HepG2 (cell line): ENCODE results near the gene ZNF620. TPM values are rescaled to one million over a fixed set of nuclear protein-coding genes. Genes with fewer than 3 reads are reported as not detected.
A peak's percentile ranks its signal among the peaks of the same experiment; 100 is the strongest.

ENCODE experiments used
- CBFB ChIP-seq: sonication (generic); formaldehyde crosslinking; IDR thresholded peaks from 2 replicates; pipeline ENCODE4 v1.4.0; 2020; ENCODE audit warnings: missing genetic modification reagents
- MTA1 ChIP-seq: sonication (generic); formaldehyde crosslinking; IDR thresholded peaks from 2 replicates; pipeline ENCODE4 v1.4.0; 2020; ENCODE audit warnings: missing genetic modification reagents, mild to moderate bottlenecking, borderline replicate concordance
- MTF2 ChIP-seq: sonication (generic); formaldehyde crosslinking; IDR thresholded peaks from 2 replicates; pipeline ENCODE4 v1.5.0; 2020; ENCODE audit warnings: missing genetic modification reagents, borderline replicate concordance
- NR0B2 ChIP-seq: sonication (generic); formaldehyde crosslinking; IDR thresholded peaks from 2 replicates; pipeline ENCODE4 v1.4.0; 2020; ENCODE audit warnings: mild to moderate bottlenecking, missing genetic modification reagents
- RARA ChIP-seq: IDR thresholded peaks from 2 replicates; pipeline ENCODE4 v1.6.1; 2016; ENCODE audit warnings: missing genetic modification reagents, missing compliant biosample characterization
- RXRB ChIP-seq: IDR thresholded peaks from 2 replicates; pipeline ENCODE4 v1.6.1; 2016; ENCODE audit warnings: borderline replicate concordance, missing genetic modification reagents, missing compliant biosample characterization
- SP4 ChIP-seq: sonication (generic); formaldehyde crosslinking; IDR thresholded peaks from 2 replicates; pipeline ENCODE4 v1.8.1; 2023; ENCODE audit warnings: mild to moderate bottlenecking, missing genetic modification reagents
- YEATS4 ChIP-seq: sonication (generic); formaldehyde crosslinking; IDR thresholded peaks from 2 replicates; pipeline ENCODE4 v1.4.0; 2020; ENCODE audit warnings: missing genetic modification reagents, borderline replicate concordance
- ZBTB40 ChIP-seq, 2 experiments: fragments of 450-650 bp in 1 of 2; sonication (generic) in 1 of 2; formaldehyde crosslinking in 1 of 2; IDR thresholded peaks; 2 replicates each; pipeline versions ENCODE4 v1.6.1 to v1.8.0; 2016 to 2022; ENCODE audit warnings: antibody characterized with exemption in 1 of 2, mild to moderate bottlenecking in 1 of 2, missing genetic modification reagents in 1 of 2
- ZNF335 ChIP-seq: sonication (generic); formaldehyde crosslinking; IDR thresholded peaks from 2 replicates; pipeline ENCODE4 v1.4.0; 2020; ENCODE audit warnings: missing genetic modification reagents
- ZNF430 ChIP-seq: sonication (generic); formaldehyde crosslinking; IDR thresholded peaks from 2 replicates; pipeline ENCODE4 v1.9.0; 2021; ENCODE audit warnings: mild to moderate bottlenecking, missing genetic modification reagents
- ZSCAN31 ChIP-seq: sonication (generic); formaldehyde crosslinking; IDR thresholded peaks from 2 replicates; pipeline ENCODE4 v1.5.0; 2020; ENCODE audit warnings: low read depth, mild to moderate bottlenecking, missing genetic modification reagents
- polyA plus RNA-seq, 8 experiments: library from polyadenylated mRNA; depleted of rRNA in 3 of 8; stranded (reverse) in 7 of 8; unstranded in 1 of 8; fragments of >200 nt; fragmentation: Illumina TruSeq in 4 of 8; extraction: Trizol in 4 of 8; gene quantifications; 2 replicates each; pipeline versions ENCODE4 v1.2.1 to v1.2.3, GENCODE V29; 2011 to 2016; ENCODE audit warnings: low read depth in 4 of 8, missing spikeins in 1 of 8, mixed read lengths in 1 of 8; ENCODE audit not compliant: insufficient read depth in 1 of 8
- total RNA-seq, 5 experiments: library from RNA; depleted of rRNA; stranded (reverse); fragments of >200 nt; fragmentation: Illumina TruSeq; extraction: Trizol; gene quantifications; 2 replicates each; pipeline ENCODE4 v1.2.3, GENCODE V29; 2016; ENCODE audit warnings: low read depth in 1 of 5
- TF ChIP-seq, protein P1 (sequence below): sonication (generic); formaldehyde crosslinking; IDR thresholded peaks from 2 replicates; pipeline ENCODE4 v1.5.0; 2020; ENCODE audit warnings: mild to moderate bottlenecking, missing genetic modification reagents
- TF ChIP-seq, protein P2 (sequence below): sonication (generic); formaldehyde crosslinking; IDR thresholded peaks from 2 replicates; pipeline ENCODE4 v1.4.0; 2020; ENCODE audit warnings: missing genetic modification reagents, low read depth, mild to moderate bottlenecking, borderline replicate concordance

The ZNF620 gene
- total and polyA plus RNA-seq, 2 of the 13 experiments (the other 11 are each of a cell fraction or from before 2014, with no cell fraction given), result 2.3 to 12.2 TPM

GRCh38 chr3:40505599-40506462, at the start of gene ZNF620 (continued):
- TF ChIP-seq, protein P1, sequence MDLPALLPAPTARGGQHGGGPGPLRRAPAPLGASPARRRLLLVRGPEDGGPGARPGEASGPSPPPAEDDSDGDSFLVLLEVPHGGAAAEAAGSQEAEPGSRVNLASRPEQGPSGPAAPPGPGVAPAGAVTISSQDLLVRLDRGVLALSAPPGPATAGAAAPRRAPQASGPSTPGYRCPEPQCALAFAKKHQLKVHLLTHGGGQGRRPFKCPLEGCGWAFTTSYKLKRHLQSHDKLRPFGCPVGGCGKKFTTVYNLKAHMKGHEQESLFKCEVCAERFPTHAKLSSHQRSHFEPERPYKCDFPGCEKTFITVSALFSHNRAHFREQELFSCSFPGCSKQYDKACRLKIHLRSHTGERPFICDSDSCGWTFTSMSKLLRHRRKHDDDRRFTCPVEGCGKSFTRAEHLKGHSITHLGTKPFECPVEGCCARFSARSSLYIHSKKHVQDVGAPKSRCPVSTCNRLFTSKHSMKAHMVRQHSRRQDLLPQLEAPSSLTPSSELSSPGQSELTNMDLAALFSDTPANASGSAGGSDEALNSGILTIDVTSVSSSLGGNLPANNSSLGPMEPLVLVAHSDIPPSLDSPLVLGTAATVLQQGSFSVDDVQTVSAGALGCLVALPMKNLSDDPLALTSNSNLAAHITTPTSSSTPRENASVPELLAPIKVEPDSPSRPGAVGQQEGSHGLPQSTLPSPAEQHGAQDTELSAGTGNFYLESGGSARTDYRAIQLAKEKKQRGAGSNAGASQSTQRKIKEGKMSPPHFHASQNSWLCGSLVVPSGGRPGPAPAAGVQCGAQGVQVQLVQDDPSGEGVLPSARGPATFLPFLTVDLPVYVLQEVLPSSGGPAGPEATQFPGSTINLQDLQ, result 0 out of 2 replicates have a peak, but pooled peaks have one; percentile 69
- TF ChIP-seq RXRB (CRISPR knock-in tag) (peak; percentile 50; the same call in 1 of the 2 replicates), RARA (CRISPR knock-in tag) (peak; percentile 25; the same call in 1 of the 2 replicates), MTF2 (CRISPR knock-in tag) (peak; percentile 70; the same call in 1 of the 2 replicates), MTA1 (CRISPR knock-in tag) (0 out of 2 replicates have a peak, but pooled peaks have one; percentile 36), YEATS4 (peak; percentile 59), ZBTB40 (IDR thresholded peaks at IDR 0.05) (no peak), ZBTB40 (CRISPR knock-in tag; IDR thresholded peaks at IDR 0.05) (peak; percentile 72), NR0B2 (CRISPR knock-in tag) (peak; percentile 76), ZNF430 (CRISPR knock-in tag) (0 out of 2 replicates have a peak, but pooled peaks have one; percentile 37), ZNF335 (CRISPR knock-in tag) (0 out of 2 replicates have a peak, but pooled peaks have one; percentile 22), ZSCAN31 (CRISPR knock-in tag) (0 out of 2 replicates have a peak, but pooled peaks have one; percentile 21), CBFB (CRISPR knock-in tag) (peak; percentile 76), SP4 (peak; percentile 59; the same call in 1 of the 2 replicates)
- TF ChIP-seq, protein P2, sequence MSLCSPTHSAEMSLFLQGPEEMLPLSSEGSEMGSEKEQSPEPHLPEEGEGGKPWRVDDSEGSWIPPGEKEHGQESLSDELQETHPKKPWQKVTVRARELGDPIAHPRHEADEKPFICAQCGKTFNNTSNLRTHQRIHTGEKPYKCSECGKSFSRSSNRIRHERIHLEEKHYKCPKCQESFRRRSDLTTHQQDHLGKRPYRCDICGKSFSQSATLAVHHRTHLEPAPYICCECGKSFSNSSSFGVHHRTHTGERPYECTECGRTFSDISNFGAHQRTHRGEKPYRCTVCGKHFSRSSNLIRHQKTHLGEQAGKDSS (CRISPR knock-in tag), result 0 out of 2 replicates have a peak, but pooled peaks have one; percentile 38
